Endothelial cell of umbilical vein (primary cell): ENCODE data around the gene NOTCH1. TPM values are rescaled to one million over a fixed set of nuclear protein-coding genes. Genes with fewer than 3 reads are reported as not detected.
A peak's percentile ranks its signal among the peaks of the same experiment; 100 is the strongest.

Experiments
- BruUV-seq: library from RNA; stranded (reverse); fragments of 400-500 nt; replicated peaks from 2 replicates; lab custom pipeline; 2021; lab: Mats Ljungman, UMichigan
- CTCF ChIA-PET: fragments of 300-600, 350-600 bp; sonication (Branson Sonifier 250); formaldehyde crosslinking; loops from one replicate; lab custom pipeline; 2021; ENCODE audit warnings: antibody characterized with exemption, inconsistent platforms; lab: Charles Lee
- POLR2A ChIA-PET: fragments of 300-600, 350-600 bp; sonication (Branson Sonifier 250); formaldehyde crosslinking; loops from one replicate; lab custom pipeline; 2021; ENCODE audit warnings: antibody characterized with exemption, inconsistent platforms; lab: Charles Lee
- DNase-seq: peaks from one replicate; pipeline ENCODE4 v3.0.0-alpha.2; 2011; ENCODE audit warnings: low read depth, low spot score
- FAIRE-seq: peaks from 2 replicates; lab custom pipeline; 2011; peaks lifted over from hg19 to GRCh38; lab: Jason Lieb, UNC
- H2AFZ ChIP-seq: 2 replicates; pipeline ENCODE4 v1.6.0; 2012; ENCODE audit warnings: low read depth, low read length, control low read depth, inconsistent platforms
- H3K27ac ChIP-seq: 2 replicates; pipeline ENCODE4 v1.5.1; 2011; ENCODE audit warnings: low read depth, mild to moderate bottlenecking, control low read depth, low read length, moderate library complexity; ENCODE audit not compliant: insufficient read depth
- H3K27me3 ChIP-seq, 2 experiments: 2 replicates each; pipeline versions ENCODE4 v1.6.0 to v1.6.1; 2011; ENCODE audit warnings: low read length in 2 of 2, mixed read lengths in 1 of 2; ENCODE audit not compliant: control insufficient read depth in 2 of 2, insufficient read depth in 2 of 2
- H3K36me3 ChIP-seq, 2 experiments: 2 replicates in 1 of 2; 3 replicates in 1 of 2; pipeline ENCODE4 v1.5.1; 2011; ENCODE audit warnings: low read length in 2 of 2, mild to moderate bottlenecking in 1 of 2, moderate library complexity in 1 of 2; ENCODE audit not compliant: control insufficient read depth in 2 of 2, insufficient read depth in 2 of 2; ENCODE audit errors: extremely low read depth in 1 of 2
- H3K4me1 ChIP-seq: 3 replicates; pipeline ENCODE4 v1.5.1; 2011; ENCODE audit warnings: mild to moderate bottlenecking, low read length; ENCODE audit not compliant: control insufficient read depth, insufficient read depth; ENCODE audit errors: extremely low read depth
- H3K4me2 ChIP-seq: 2 replicates; pipeline ENCODE4 v1.6.1; 2011; ENCODE audit warnings: low read length, control low read depth, mixed read lengths; ENCODE audit not compliant: insufficient read depth
- H3K4me3 ChIP-seq, 3 experiments: fragments of 200-600 bp in 1 of 3; sonication (generic), shearing (Covaris generic) in 1 of 3; replicated peaks in 1 of 3; 2 replicates each; pipeline ENCODE4 v1.5.1; 2011 to 2016; ENCODE audit warnings: control low read depth in 3 of 3, low read length in 3 of 3, mild to moderate bottlenecking in 2 of 3, inconsistent platforms in 1 of 3, low read depth in 1 of 3, moderate library complexity in 1 of 3; ENCODE audit not compliant: insufficient read depth in 1 of 3
- H3K79me2 ChIP-seq: 2 replicates; pipeline ENCODE4 v1.6.0; 2012; ENCODE audit warnings: low read length, inconsistent platforms; ENCODE audit not compliant: control insufficient read depth, insufficient read depth
- H3K9ac ChIP-seq: replicated peaks from 2 replicates; pipeline ENCODE3; 2011; ENCODE audit warnings: low read length, control low read depth; ENCODE audit not compliant: insufficient read depth; ENCODE audit errors: extremely low read depth
- H3K9me1 ChIP-seq: replicated peaks from 3 replicates; pipeline ENCODE4 v1.6.0; 2011; ENCODE audit warnings: mild to moderate bottlenecking, low read length; ENCODE audit not compliant: control insufficient read depth, insufficient read depth; ENCODE audit errors: extremely low read depth
- H3K9me3 ChIP-seq: replicated peaks from 2 replicates; pipeline ENCODE4 v1.5.1; 2012; ENCODE audit warnings: low read length, inconsistent platforms; ENCODE audit not compliant: control insufficient read depth, insufficient read depth
- H4K20me1 ChIP-seq: replicated peaks from 2 replicates; pipeline ENCODE3; 2011; ENCODE audit warnings: mild to moderate bottlenecking, low read length; ENCODE audit not compliant: control insufficient read depth, insufficient read depth; ENCODE audit errors: extremely low read depth
- EZH2 ChIP-seq: IDR thresholded peaks from 2 replicates; pipeline ENCODE4 v1.6.1; 2012; ENCODE audit warnings: borderline replicate concordance, low read depth, mild to moderate bottlenecking, moderate library complexity, low read length, inconsistent platforms; ENCODE audit not compliant: severe bottlenecking
- FOS ChIP-seq: IDR thresholded peaks from 2 replicates; pipeline ENCODE4 v1.6.1; 2011; ENCODE audit warnings: mild to moderate bottlenecking, low read length, moderate library complexity, borderline replicate concordance; ENCODE audit not compliant: insufficient read depth
- GATA2 ChIP-seq: IDR thresholded peaks from 2 replicates; pipeline ENCODE4 v1.7.0; 2011; ENCODE audit warnings: low read depth, mild to moderate bottlenecking, moderate library complexity, mixed read lengths, low read length; ENCODE audit not compliant: insufficient read length, insufficient read depth
- JUN ChIP-seq: IDR thresholded peaks from 2 replicates; pipeline ENCODE4 v1.6.1; 2011; ENCODE audit warnings: borderline replicate concordance, low read depth; ENCODE audit not compliant: insufficient read length, insufficient read depth
- MAX ChIP-seq: IDR thresholded peaks from 2 replicates; pipeline ENCODE4 v1.6.1; 2011; ENCODE audit not compliant: insufficient read depth, insufficient read length
- MYC ChIP-seq: IDR thresholded peaks from one replicate; pipeline ENCODE4 v1.6.1; 2011; ENCODE audit warnings: mild to moderate bottlenecking, low read depth, low read length
- POLR2A ChIP-seq: IDR thresholded peaks from 2 replicates; pipeline ENCODE4 v1.6.1; 2012; ENCODE audit warnings: low read depth, mild to moderate bottlenecking, control low read depth, low read length
- POLR2AphosphoS5 ChIP-seq: IDR thresholded peaks from 2 replicates; pipeline ENCODE4 v1.6.1; 2012; ENCODE audit warnings: low read depth, mild to moderate bottlenecking, control low read depth, low read length, moderate library complexity; ENCODE audit not compliant: insufficient read depth
- dilution Hi-C: fragments of 300-500 bp; cut with MboI; formaldehyde crosslinking; loops from one replicate; pipeline ENCODE4 v1.15.0; 2019; ENCODE audit warnings: low sequenced_read_pairs; ENCODE audit not compliant: extremely low pct_ligation_motif_present
- intact Hi-C: fragments of 100-400 bp; cut with micrococcal nuclease; formaldehyde crosslinking; loops from one replicate; pipeline ENCODE4 v1.10.0; 2022
- polyA plus RNA-seq, 4 experiments: library from polyadenylated mRNA; depleted of rRNA in 3 of 4; stranded (reverse) in 3 of 4; unstranded in 1 of 4; fragments of >200 nt; gene quantifications; 2 replicates each; pipeline versions ENCODE4 v1.2.1 to v1.2.3, GENCODE V29; 2011 to 2012; ENCODE audit warnings: missing spikeins in 1 of 4
- total RNA-seq: library from RNA; stranded (reverse); gene quantifications from 2 replicates; pipeline ENCODE4 v1.2.3, GENCODE V29; 2021
- TF ChIP-seq, protein P1 (sequence below), 2 donors: IDR thresholded peaks; 1 replicate in 1 of 2; 2 replicates in 1 of 2; pipeline ENCODE4 v1.5.1; 2011; ENCODE audit warnings: low read length in 2 of 2, mild to moderate bottlenecking in 2 of 2, moderate library complexity in 2 of 2, control low read depth in 1 of 2, inconsistent platforms in 1 of 2, low read depth in 1 of 2; ENCODE audit not compliant: insufficient read depth in 1 of 2; ENCODE audit errors: extremely low read depth in 1 of 2

NOTCH1 gene
- total and polyA plus RNA-seq, 2 donors (not counting 3 experiments of a cell fraction or from before 2014, with no cell fraction given) = 31.7 to 153 TPM

GRCh38 chr9:136541709-136542108 is 4.1 kb downstream of the NOTCH1 start:
- no peaks in the 10 kb centered on the region for H3K9me1 ChIP-seq
- H3K4me2 ChIP-seq = no peak overlapping the region
- H4K20me1 ChIP-seq = no peaks in the 10 kb centered on the region
- no TSS peak for BruUV-seq
- peak overlapping the region; percentile 80 for H3K27ac ChIP-seq
- DNase-seq (no peak), FAIRE-seq (no peak)
- ChIA-PET POLR2A (interaction anchor here (1.7 kb wide), 1 partner anchor 11 kb away, joined by 9 read pairs; no protein-coding TSS in a partner anchor), CTCF (interaction anchor here (0.6 to 6.4 kb wide), 5 partner anchors 11 to 85 kb away, joined by 3 to 59 read pairs (median 5); no protein-coding TSS in a partner anchor)
- no peak overlapping the region for H3K9ac ChIP-seq
- H3K4me3 ChIP-seq = no peak overlapping the region
- no peak overlapping the region for H2AFZ ChIP-seq
- peaks cover 9 to 30% of the 10 kb centered on the region in 2 experiments for H3K36me3 ChIP-seq
- no peak for TF ChIP-seq EZH2
- no peak for TF ChIP-seq GATA2
- no peak for TF ChIP-seq JUN
- no peak for TF ChIP-seq POLR2AphosphoS5
- TF ChIP-seq POLR2A = no peak
- TF ChIP-seq MAX = no peak
- no peak for TF ChIP-seq MYC
- TF ChIP-seq, protein P1, sequence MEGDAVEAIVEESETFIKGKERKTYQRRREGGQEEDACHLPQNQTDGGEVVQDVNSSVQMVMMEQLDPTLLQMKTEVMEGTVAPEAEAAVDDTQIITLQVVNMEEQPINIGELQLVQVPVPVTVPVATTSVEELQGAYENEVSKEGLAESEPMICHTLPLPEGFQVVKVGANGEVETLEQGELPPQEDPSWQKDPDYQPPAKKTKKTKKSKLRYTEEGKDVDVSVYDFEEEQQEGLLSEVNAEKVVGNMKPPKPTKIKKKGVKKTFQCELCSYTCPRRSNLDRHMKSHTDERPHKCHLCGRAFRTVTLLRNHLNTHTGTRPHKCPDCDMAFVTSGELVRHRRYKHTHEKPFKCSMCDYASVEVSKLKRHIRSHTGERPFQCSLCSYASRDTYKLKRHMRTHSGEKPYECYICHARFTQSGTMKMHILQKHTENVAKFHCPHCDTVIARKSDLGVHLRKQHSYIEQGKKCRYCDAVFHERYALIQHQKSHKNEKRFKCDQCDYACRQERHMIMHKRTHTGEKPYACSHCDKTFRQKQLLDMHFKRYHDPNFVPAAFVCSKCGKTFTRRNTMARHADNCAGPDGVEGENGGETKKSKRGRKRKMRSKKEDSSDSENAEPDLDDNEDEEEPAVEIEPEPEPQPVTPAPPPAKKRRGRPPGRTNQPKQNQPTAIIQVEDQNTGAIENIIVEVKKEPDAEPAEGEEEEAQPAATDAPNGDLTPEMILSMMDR (IDR thresholded peaks at IDR 0.05; ENCODE audit: extremely low read depth in 1 of 2, insufficient read depth in 1 of 2, low read depth in 1 of 2, low read length in 2 of 2) = no peak
- no peak for TF ChIP-seq FOS
- H3K4me1 ChIP-seq = peaks cover 64% of the 10 kb centered on the region
- no peaks in the 10 kb centered on the region for H3K9me3 ChIP-seq
- intact Hi-C loops = loop anchor here (5.0 kb wide), 1 partner anchor 171 kb away; the partner anchor contains the start of gene DIPK1B
- dilution Hi-C loops = no loop called here
- peaks cover 80% of the 10 kb centered on the region for H3K79me2 ChIP-seq
- H3K27me3 ChIP-seq = no peaks in the 10 kb centered on the region
